CD4-positive, alpha-beta T cell (primary cell): ENCODE data around the gene ZNF615. TPM values are rescaled to one million over a fixed set of nuclear protein-coding genes. Genes with fewer than 3 reads are reported as not detected.

ENCODE experiments used
- ATAC-seq: fragments of 200-7000 bp; cut with Tn5 transposase; one replicate; pipeline ENCODE4 v1.10.0; 2022; ENCODE audit warnings: mild to moderate bottlenecking; ENCODE audit not compliant: poor library complexity
- CTCF ChIA-PET: fragments of 350-600 bp; sonication (Branson Sonifier 250); formaldehyde crosslinking; loops from one replicate; lab custom pipeline; 2021; ENCODE audit warnings: antibody characterized with exemption, inconsistent platforms; lab: Charles Lee
- POLR2A ChIA-PET: fragments of 350-600 bp; sonication (Branson Sonifier 250); formaldehyde crosslinking; loops from one replicate; lab custom pipeline; 2021; ENCODE audit warnings: antibody characterized with exemption, inconsistent platforms; lab: Charles Lee
- DNase-seq, 14 experiments: peaks; one replicate each; pipeline ENCODE4 v3.0.0-alpha.2; 2013 to 2020; ENCODE audit warnings: mixed read lengths in 2 of 14
- H3K27ac ChIP-seq, 2 donors: one replicate each; pipeline versions ENCODE4 v1.5.1 to v1.7.0; 2013; ENCODE audit warnings: low read length in 2 of 2, low read depth in 1 of 2, mild to moderate bottlenecking in 1 of 2
- H3K27me3 ChIP-seq, 2 experiments: 1 replicate in 1 of 2; 2 replicates in 1 of 2; pipeline versions ENCODE4 v1.6.1 to v1.7.0; 2013; ENCODE audit warnings: low read length in 2 of 2, control low read depth in 1 of 2, mild to moderate bottlenecking in 1 of 2, moderate library complexity in 1 of 2; ENCODE audit not compliant: insufficient read depth in 2 of 2, control insufficient read depth in 1 of 2
- H3K36me3 ChIP-seq: one replicate; pipeline ENCODE4 v1.6.1; 2013; ENCODE audit warnings: low read length, control low read depth; ENCODE audit not compliant: insufficient read depth
- H3K4me1 ChIP-seq: one replicate; pipeline ENCODE4 v1.6.1; 2013; ENCODE audit warnings: low read length, control low read depth; ENCODE audit not compliant: insufficient read depth
- H3K4me3 ChIP-seq: one replicate; pipeline ENCODE4 v1.5.1; 2013; ENCODE audit warnings: mild to moderate bottlenecking, low read length, moderate library complexity
- H3K9me3 ChIP-seq, 2 experiments: 1 replicate in 1 of 2; 2 replicates in 1 of 2; pipeline versions ENCODE4 v1.6.1 to v1.7.0; 2013; ENCODE audit warnings: low read length in 2 of 2, mild to moderate bottlenecking in 2 of 2, control low read depth in 1 of 2, moderate library complexity in 1 of 2; ENCODE audit not compliant: control insufficient read depth in 1 of 2, insufficient read depth in 1 of 2
- H3K27ac Mint-ChIP-seq: one replicate; pipeline ENCODE4 v1.8.0; 2020; ENCODE audit warnings: mixed read lengths
- H3K27me3 Mint-ChIP-seq: one replicate; pipeline ENCODE4 v1.8.0; 2021; ENCODE audit warnings: mixed read lengths
- H3K36me3 Mint-ChIP-seq: one replicate; pipeline ENCODE4 v1.8.0; 2021; ENCODE audit warnings: low read depth, mixed read lengths
- H3K4me1 Mint-ChIP-seq: one replicate; pipeline ENCODE4 v1.8.0; 2021; ENCODE audit warnings: low read depth, mixed read lengths
- H3K4me3 Mint-ChIP-seq: one replicate; pipeline ENCODE4 v1.8.0; 2020; ENCODE audit warnings: mild to moderate bottlenecking, mixed read lengths
- H3K9me3 Mint-ChIP-seq: one replicate; pipeline ENCODE4 v1.8.0; 2020; ENCODE audit warnings: mixed read lengths
- intact Hi-C, 2 experiments: fragments of 100-400 bp; cut with DNase I in 1 of 2; cut with micrococcal nuclease in 1 of 2; formaldehyde crosslinking; loops; one replicate each; pipeline versions ENCODE4 v1.15.1 to v1.9.0; 2023 to 2025; cut with DNase I, micrococcal nuclease
- total RNA-seq, 174 experiments: library from RNA in 2 of 174; stranded (reverse) in 2 of 174; gene quantifications; one replicate each; pipeline ENCODE4 v1.2.3 and lab custom pipeline; 2021 to 2026
- TF ChIP-seq, protein P1 (sequence below): fragments of 200-600 bp; IDR thresholded peaks from one replicate; pipeline ENCODE4 v1.8.0; 2022; ENCODE audit warnings: antibody characterized with exemption, mild to moderate bottlenecking

Gene ZNF615
- total RNA-seq, 2 experiments from 2014 or later: 8.9 to 9.2 TPM

DNA sequence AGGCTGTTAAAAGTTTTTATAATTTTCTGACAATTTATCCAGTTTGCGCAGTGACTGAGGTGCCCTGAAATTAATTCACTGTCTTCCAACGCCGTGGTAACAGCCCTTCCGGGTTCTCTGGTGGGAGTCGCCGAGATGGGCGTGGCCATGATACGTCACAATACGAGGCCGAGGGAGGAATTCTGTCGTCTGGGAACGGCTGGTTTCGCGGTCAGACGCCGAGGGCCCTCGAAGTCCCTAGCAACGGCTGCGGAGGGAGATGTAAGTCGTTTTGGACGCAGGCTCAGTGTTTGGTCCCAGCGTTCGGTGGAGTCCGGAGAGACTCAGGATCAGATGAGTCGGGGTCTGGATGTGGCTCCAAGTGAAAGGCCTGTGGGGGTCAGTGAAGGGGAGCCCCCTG lies 59.0 kb downstream of the ZNF615 start:
- no peaks in the 10 kb centered on the region for H3K4me1 ChIP-seq
- Mint-ChIP-seq H3K4me3 (no peak overlapping the region), H3K4me1 (no peaks in the 10 kb centered on the region), H3K27ac (no peak overlapping the region), H3K9me3 (peaks cover 24% of the 10 kb centered on the region), H3K36me3 (peaks cover 73% of the 10 kb centered on the region), H3K27me3 (no peaks in the 10 kb centered on the region)
- H3K27ac ChIP-seq: no peak overlapping the region
- POLR2A ChIA-PET: no interaction called here
- H3K4me3 ChIP-seq: no peak overlapping the region
- no peak for ATAC-seq
- TF ChIP-seq, protein P1, sequence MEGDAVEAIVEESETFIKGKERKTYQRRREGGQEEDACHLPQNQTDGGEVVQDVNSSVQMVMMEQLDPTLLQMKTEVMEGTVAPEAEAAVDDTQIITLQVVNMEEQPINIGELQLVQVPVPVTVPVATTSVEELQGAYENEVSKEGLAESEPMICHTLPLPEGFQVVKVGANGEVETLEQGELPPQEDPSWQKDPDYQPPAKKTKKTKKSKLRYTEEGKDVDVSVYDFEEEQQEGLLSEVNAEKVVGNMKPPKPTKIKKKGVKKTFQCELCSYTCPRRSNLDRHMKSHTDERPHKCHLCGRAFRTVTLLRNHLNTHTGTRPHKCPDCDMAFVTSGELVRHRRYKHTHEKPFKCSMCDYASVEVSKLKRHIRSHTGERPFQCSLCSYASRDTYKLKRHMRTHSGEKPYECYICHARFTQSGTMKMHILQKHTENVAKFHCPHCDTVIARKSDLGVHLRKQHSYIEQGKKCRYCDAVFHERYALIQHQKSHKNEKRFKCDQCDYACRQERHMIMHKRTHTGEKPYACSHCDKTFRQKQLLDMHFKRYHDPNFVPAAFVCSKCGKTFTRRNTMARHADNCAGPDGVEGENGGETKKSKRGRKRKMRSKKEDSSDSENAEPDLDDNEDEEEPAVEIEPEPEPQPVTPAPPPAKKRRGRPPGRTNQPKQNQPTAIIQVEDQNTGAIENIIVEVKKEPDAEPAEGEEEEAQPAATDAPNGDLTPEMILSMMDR: no peak
- CTCF ChIA-PET: no interaction called here
- intact Hi-C loops: no loop called here
- H3K9me3 ChIP-seq: peaks cover 47 to 78% of the 10 kb centered on the region in 2 experiments
- no peak for DNase-seq
- peaks cover 8% of the 10 kb centered on the region for H3K36me3 ChIP-seq
- no peaks in the 10 kb centered on the region for H3K27me3 ChIP-seq

DNA sequence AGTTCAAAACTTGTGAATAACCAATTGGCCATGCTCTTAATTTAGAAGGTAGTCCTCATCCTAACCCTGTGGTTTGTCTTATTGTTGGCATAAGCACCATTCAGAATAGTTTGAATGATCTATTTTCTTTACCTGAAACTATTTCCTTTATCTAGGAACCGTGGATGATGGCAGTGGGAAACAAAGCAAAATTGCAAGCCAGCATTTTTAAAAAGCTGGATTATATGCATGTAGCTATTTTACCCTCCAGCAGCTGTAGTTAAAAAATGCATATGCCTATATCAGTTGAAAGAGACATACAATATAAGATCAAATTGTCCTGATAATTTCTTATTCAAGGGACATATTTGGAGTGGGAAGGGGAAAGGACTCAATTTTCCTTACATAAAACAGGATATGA lies 61.4 kb downstream of the ZNF615 start:
- peaks cover 32% of the 10 kb centered on the region for H3K36me3 ChIP-seq
- H3K4me3 ChIP-seq: no peak overlapping the region
- Mint-ChIP-seq H3K27ac (no peak overlapping the region), H3K4me3 (no peak overlapping the region), H3K36me3 (peaks cover 91% of the 10 kb centered on the region), H3K9me3 (peaks cover 24% of the 10 kb centered on the region), H3K4me1 (no peaks in the 10 kb centered on the region), H3K27me3 (no peaks in the 10 kb centered on the region)
- no peaks in the 10 kb centered on the region for H3K4me1 ChIP-seq
- H3K27me3 ChIP-seq: no peaks in the 10 kb centered on the region
- ATAC-seq (no peak), DNase-seq (no peak)
- H3K27ac ChIP-seq: no peak overlapping the region
- ChIA-PET POLR2A (no interaction called here), CTCF (no interaction called here)
- H3K9me3 ChIP-seq: peaks cover 48 to 97% of the 10 kb centered on the region in 2 experiments
- intact Hi-C loops: no loop called here
- TF ChIP-seq, protein P1: no peak

DNA sequence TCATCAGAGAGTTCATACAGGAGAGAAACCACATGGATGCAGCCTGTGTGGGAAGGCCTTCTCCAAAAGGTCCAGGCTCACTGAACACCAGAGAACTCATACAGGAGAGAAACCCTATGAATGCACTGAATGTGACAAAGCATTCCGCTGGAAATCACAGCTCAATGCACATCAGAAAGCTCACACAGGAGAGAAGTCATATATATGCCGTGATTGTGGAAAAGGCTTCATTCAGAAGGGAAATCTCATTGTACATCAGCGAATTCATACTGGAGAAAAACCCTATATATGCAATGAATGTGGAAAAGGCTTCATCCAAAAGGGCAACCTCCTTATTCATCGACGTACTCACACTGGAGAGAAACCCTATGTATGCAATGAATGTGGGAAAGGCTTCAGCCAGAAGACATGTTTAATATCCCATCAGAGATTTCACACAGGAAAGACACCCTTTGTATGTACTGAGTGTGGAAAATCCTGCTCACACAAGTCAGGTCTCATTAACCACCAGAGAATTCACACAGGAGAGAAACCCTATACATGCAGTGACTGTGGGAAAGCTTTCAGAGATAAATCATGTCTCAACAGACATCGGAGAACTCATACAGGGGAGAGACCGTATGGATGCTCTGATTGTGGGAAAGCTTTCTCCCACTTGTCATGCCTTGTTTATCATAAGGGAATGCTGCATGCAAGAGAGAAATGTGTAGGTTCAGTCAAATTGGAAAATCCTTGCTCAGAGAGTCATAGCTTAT lies 63.0 kb downstream of the ZNF615 start:
- ChIA-PET POLR2A (no interaction called here), CTCF (no interaction called here)
- Histone ChIP-seq H3K27me3 (no peaks in the 10 kb centered on the region), H3K36me3 (peaks cover 48% of the 10 kb centered on the region), H3K9me3 (peaks cover 51 to 98% of the 10 kb centered on the region in 2 experiments), H3K27ac (no peak overlapping the region), H3K4me1 (no peaks in the 10 kb centered on the region), H3K4me3 (no peak overlapping the region)
- TF ChIP-seq, protein P1: no peak
- intact Hi-C loops: no loop called here
- DNase-seq (no peak), ATAC-seq (no peak)
- no peaks in the 10 kb centered on the region for H3K4me1 Mint-ChIP-seq
- H3K4me3 Mint-ChIP-seq: no peak overlapping the region
- peaks cover 97% of the 10 kb centered on the region for H3K36me3 Mint-ChIP-seq
- H3K9me3 Mint-ChIP-seq: peaks cover 28% of the 10 kb centered on the region
- H3K27me3 Mint-ChIP-seq: no peaks in the 10 kb centered on the region
- no peak overlapping the region for H3K27ac Mint-ChIP-seq

Other genes starting within 250 kb of the ZNF615 start
- not detected for gene FPR2, start 247.0 kb downstream of the ZNF615 start, total RNA-seq
- not detected for gene FPR3, start 213.1 kb downstream of the ZNF615 start, total RNA-seq
- gene ZNF577, start 120.3 kb downstream of the ZNF615 start, total RNA-seq: 10 to 100 TPM in 1 of 2 experiments, 1 to 10 TPM in 1; 8.0 to 10.3 TPM
- 10 to 100 TPM; 13.0 to 13.2 TPM for gene ZNF649, start 103.2 kb downstream of the ZNF615 start, total RNA-seq
- 1 to 10 TPM in 1 of 2 experiments, under 1 TPM in 1; 0.67 to 1.3 TPM for gene ZNF613, start 80.7 kb downstream of the ZNF615 start, total RNA-seq
- gene ZNF350, start 21.4 kb downstream of the ZNF615 start, total RNA-seq: 10 to 100 TPM; 37.6 to 39.2 TPM
- gene ZNF614, start 20.2 kb upstream of the ZNF615 start, total RNA-seq: 10 to 100 TPM in 1 of 2 experiments, 1 to 10 TPM in 1; 9.7 to 10.5 TPM
- 10 to 100 TPM; 16.3 to 19.2 TPM for gene ZNF432, start 40.6 kb upstream of the ZNF615 start, total RNA-seq
- gene ZNF841, start 87.6 kb upstream of the ZNF615 start, total RNA-seq: 10 to 100 TPM; 20.0 TPM
- 1 to 10 TPM in 1 of 2 experiments, under 1 TPM in 1; 0.99 to 1.5 TPM for gene ZNF616, start 131.7 kb upstream of the ZNF615 start, total RNA-seq
- gene ZNF836, start 163.4 kb upstream of the ZNF615 start, total RNA-seq: 10 to 100 TPM; 24.1 to 26.2 TPM
- 100 to 1,000 TPM; 151 to 157 TPM for gene PPP2R1A, start 181.8 kb upstream of the ZNF615 start, total RNA-seq